Stomach (tissue), 4 donors: ENCODE data around the gene TFF2.

ENCODE experiments used
- EP300 ChIP-seq: sonication (generic); formaldehyde crosslinking; IDR thresholded peaks from one replicate; pipeline ENCODE4 v1.6.1; 2017; ENCODE audit warnings: antibody characterized with exemption
- POLR2A ChIP-seq, 4 donors: fragments of 450-650 bp; IDR thresholded peaks; one replicate each; pipeline ENCODE4 v1.6.1; 2016; ENCODE audit warnings: antibody characterized with exemption in 4 of 4, control low read depth in 2 of 4, mild to moderate bottlenecking in 1 of 4, moderate library complexity in 1 of 4
- POLR2AphosphoS5 ChIP-seq, 3 donors: sonication (generic); formaldehyde crosslinking; IDR thresholded peaks; one replicate each; pipeline ENCODE4 v1.6.1; 2016; ENCODE audit warnings: antibody characterized with exemption in 3 of 3
- TF ChIP-seq, protein P1 (sequence below), 7 experiments: fragments of 450-650 bp in 4 of 7; fragments of 200-600 bp in 3 of 7; sonication (generic) in 3 of 7; IDR thresholded peaks; one replicate each; pipeline ENCODE4 v1.5.1; 2016 to 2019; ENCODE audit warnings: antibody characterized with exemption in 7 of 7, control low read depth in 2 of 7, mild to moderate bottlenecking in 1 of 7

- TF ChIP-seq, protein P1, sequence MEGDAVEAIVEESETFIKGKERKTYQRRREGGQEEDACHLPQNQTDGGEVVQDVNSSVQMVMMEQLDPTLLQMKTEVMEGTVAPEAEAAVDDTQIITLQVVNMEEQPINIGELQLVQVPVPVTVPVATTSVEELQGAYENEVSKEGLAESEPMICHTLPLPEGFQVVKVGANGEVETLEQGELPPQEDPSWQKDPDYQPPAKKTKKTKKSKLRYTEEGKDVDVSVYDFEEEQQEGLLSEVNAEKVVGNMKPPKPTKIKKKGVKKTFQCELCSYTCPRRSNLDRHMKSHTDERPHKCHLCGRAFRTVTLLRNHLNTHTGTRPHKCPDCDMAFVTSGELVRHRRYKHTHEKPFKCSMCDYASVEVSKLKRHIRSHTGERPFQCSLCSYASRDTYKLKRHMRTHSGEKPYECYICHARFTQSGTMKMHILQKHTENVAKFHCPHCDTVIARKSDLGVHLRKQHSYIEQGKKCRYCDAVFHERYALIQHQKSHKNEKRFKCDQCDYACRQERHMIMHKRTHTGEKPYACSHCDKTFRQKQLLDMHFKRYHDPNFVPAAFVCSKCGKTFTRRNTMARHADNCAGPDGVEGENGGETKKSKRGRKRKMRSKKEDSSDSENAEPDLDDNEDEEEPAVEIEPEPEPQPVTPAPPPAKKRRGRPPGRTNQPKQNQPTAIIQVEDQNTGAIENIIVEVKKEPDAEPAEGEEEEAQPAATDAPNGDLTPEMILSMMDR (IDR thresholded peaks at IDR 0.05) = no peak
- no peak for TF ChIP-seq POLR2A (IDR thresholded peaks at IDR 0.05)
- no peak for TF ChIP-seq POLR2AphosphoS5 (IDR thresholded peaks at IDR 0.05)
- no peak for TF ChIP-seq EP300
These were observed 16.8 kb upstream of the TFF2 start for GRCh38 chr21:42367367-42368165.
